ENCODE data around the gene KIF5C.

The KIF5C gene

DNA sequence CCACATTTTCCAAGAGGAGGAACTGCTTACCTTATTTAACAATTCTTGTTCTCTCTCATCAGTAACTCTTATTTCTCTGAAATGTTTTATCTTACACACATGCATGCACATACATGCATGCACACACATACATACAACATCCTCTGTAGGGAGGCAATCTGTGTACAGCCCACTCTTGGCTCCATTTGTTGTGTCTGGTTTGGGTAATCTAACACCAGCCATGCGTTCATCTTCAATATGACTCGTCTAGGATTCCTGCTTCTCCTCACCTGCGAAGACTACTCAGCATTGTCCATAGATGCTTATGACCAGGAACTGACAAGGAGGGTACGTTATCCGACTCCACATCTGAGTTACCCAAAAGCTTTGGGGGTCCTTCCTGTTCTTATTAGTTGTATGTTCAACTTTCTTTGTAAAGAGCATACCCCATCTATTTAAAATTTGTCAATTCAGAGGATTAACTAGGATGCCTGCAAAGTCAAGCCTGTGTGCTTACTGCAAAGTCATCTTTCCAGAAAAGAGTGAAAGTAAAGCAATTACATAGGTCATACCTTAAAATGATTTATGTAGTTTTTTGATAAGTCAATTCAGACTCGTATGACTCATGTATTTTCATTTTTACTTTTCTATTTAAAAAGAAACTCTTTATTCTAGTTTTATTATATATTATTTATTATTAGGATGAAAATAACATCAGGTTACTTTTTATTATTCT is 181.7 kb downstream of the KIF5C start:
- no peak overlapping the region for H3K4me3 Mint-ChIP-seq
- no peaks in the 10 kb centered on the region for H3K36me3 Mint-ChIP-seq (ENCODE audit: low read depth)
- no peaks in the 10 kb centered on the region for H3K27me3 Mint-ChIP-seq (ENCODE audit: low read depth)
- peaks cover 4% of the 10 kb centered on the region for H3K4me1 Mint-ChIP-seq
- no peaks in the 10 kb centered on the region for H3K9me3 Mint-ChIP-seq
- TF ChIP-seq, protein P1, sequence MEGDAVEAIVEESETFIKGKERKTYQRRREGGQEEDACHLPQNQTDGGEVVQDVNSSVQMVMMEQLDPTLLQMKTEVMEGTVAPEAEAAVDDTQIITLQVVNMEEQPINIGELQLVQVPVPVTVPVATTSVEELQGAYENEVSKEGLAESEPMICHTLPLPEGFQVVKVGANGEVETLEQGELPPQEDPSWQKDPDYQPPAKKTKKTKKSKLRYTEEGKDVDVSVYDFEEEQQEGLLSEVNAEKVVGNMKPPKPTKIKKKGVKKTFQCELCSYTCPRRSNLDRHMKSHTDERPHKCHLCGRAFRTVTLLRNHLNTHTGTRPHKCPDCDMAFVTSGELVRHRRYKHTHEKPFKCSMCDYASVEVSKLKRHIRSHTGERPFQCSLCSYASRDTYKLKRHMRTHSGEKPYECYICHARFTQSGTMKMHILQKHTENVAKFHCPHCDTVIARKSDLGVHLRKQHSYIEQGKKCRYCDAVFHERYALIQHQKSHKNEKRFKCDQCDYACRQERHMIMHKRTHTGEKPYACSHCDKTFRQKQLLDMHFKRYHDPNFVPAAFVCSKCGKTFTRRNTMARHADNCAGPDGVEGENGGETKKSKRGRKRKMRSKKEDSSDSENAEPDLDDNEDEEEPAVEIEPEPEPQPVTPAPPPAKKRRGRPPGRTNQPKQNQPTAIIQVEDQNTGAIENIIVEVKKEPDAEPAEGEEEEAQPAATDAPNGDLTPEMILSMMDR (IDR thresholded peaks at IDR 0.05; ENCODE audit: unreplicated experiment in 3 of 3), result no peak
- H3K27ac Mint-ChIP-seq, result no peak overlapping the region

DNA sequence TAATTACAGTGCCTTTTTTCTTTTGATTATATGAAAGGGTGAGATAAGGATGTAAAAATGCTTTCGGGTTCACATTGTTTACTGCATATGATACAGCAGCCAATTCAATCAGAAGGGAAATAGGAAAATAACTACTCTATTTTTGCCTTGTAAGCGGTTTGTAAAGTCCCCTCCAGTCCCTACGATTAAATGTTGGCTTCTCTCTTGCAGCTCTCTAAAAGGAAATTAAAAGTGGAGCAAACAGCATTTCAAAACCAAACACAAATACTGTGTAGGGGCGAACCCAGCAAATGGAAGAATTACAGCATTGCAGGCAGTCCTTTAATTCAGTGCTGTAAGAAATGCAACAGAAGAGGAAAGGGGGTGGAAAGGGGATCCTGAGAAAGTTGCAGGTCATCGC is 182.4 kb downstream of the KIF5C start:
- TF ChIP-seq, protein P1 (IDR thresholded peaks at IDR 0.05; ENCODE audit: unreplicated experiment in 3 of 3), result no peak
- peak overlapping the region; percentile 22 to 72 (median 61) for H3K27ac Mint-ChIP-seq
- no peaks in the 10 kb centered on the region for H3K27me3 Mint-ChIP-seq (ENCODE audit: low read depth)
- H3K4me1 Mint-ChIP-seq, result peaks cover 4% of the 10 kb centered on the region
- H3K36me3 Mint-ChIP-seq (ENCODE audit: low read depth), result no peaks in the 10 kb centered on the region
- no peak overlapping the region for H3K4me3 Mint-ChIP-seq
- H3K9me3 Mint-ChIP-seq, result no peaks in the 10 kb centered on the region

DNA sequence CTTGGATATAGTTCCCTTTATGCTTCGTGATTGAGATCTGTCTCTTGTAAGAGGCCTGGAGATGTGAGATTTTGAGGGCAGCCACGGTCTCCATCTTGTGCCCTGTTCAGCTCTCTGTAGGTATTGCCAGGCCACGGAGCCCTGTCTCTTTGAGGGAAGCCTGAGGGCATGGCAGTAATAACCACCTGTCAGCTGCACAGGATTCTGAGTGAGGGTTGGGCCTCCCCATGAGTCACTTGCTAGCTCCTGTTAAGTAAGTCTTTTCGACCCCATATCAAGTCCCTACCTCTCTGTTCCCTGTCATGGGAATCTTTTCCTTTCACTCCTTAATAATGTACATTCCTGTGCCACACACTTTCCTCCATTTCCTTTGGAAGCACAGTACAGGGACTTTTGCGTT is 183.9 kb downstream of the KIF5C start:
- no peaks in the 10 kb centered on the region for H3K27me3 Mint-ChIP-seq (ENCODE audit: low read depth)
- H3K27ac Mint-ChIP-seq, result no peak overlapping the region
- no peaks in the 10 kb centered on the region for H3K9me3 Mint-ChIP-seq
- TF ChIP-seq, protein P1 (IDR thresholded peaks at IDR 0.05; ENCODE audit: unreplicated experiment in 3 of 3), result no peak
- peaks cover 4% of the 10 kb centered on the region for H3K4me1 Mint-ChIP-seq
- H3K36me3 Mint-ChIP-seq (ENCODE audit: low read depth), result no peaks in the 10 kb centered on the region
- H3K4me3 Mint-ChIP-seq, result no peak overlapping the region

DNA sequence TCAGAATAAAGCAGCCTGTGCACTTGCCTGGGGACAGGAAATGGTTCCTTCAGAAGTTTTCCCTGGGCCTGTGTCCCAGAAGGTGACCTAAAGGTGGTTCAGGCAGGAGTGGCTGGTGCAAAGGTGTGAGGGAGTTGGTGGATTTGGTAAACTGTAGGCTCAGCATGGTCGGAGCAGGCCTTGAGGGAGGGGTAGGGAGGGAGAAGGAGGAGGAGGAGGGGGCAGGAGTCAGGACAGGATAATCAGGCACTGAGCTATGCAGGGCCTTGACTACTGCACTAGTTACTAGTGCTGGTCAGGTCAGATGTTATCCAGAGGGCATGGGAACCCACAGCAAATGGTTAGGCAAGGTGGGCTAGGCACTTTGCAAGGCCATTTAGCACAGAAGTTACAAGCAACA is 184.8 kb downstream of the KIF5C start:
- Mint-ChIP-seq H3K36me3 (ENCODE audit: low read depth) (no peaks in the 10 kb centered on the region), H3K4me1 (peaks cover 4% of the 10 kb centered on the region), H3K9me3 (no peaks in the 10 kb centered on the region), H3K4me3 (no peak overlapping the region), H3K27ac (no peak overlapping the region), H3K27me3 (ENCODE audit: low read depth) (peaks cover 3% of the 10 kb centered on the region)
- TF ChIP-seq, protein P1 (IDR thresholded peaks at IDR 0.05; ENCODE audit: unreplicated experiment in 3 of 3), result no peak

DNA sequence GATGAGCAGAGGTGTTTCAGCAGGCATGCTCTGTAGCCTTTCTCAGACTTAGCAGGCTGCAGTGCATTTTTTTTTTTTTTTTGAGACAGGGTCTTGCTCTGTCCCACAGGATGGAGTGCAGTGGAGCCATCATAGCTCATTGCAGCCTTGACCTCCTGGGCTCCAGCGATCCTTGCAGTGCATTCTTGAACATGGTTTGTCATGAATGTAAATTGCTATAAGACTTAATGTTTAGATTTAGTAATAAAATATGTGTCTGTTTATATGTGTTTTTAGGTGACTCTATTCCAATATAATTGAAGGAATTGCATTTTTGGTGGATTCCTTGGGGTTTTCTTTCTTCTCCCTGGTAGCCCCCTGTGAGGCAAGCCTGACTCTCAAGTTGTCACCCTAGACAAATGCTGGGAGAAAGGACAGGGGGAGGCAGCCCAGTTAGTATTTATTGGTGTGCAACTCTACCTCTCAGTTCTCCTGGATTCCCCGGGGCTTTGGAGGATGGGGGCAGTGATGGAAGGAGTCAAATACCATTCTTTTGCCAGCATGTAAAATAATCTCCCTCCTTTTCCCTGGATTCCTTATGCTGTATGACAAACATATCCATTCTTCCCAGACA is 186.2 kb downstream of the KIF5C start:
- Mint-ChIP-seq H3K4me3 (no peak overlapping the region), H3K27me3 (ENCODE audit: low read depth) (peaks cover 8% of the 10 kb centered on the region)

More for the DNA sequence above, 186.2 kb downstream of the KIF5C start:
- H3K27ac Mint-ChIP-seq, result peak overlapping the region in 1 of 3 experiments; percentile 31
- peaks cover 4% of the 10 kb centered on the region for H3K4me1 Mint-ChIP-seq
- TF ChIP-seq, protein P1 (IDR thresholded peaks at IDR 0.05; ENCODE audit: unreplicated experiment in 3 of 3), result no peak
- H3K36me3 Mint-ChIP-seq (ENCODE audit: low read depth), result no peaks in the 10 kb centered on the region
- no peaks in the 10 kb centered on the region for H3K9me3 Mint-ChIP-seq

Measured in nephron (organoid).